Kidney (tissue), 14 donors: Measurements from ENCODE around the gene SUDS3. TPM values are rescaled to one million over a fixed set of nuclear protein-coding genes. Genes with fewer than 3 reads are reported as not detected.
A peak's percentile ranks its signal among the peaks of the same experiment; 100 is the strongest.

Source experiments
- DNase-seq, 5 donors: peaks; one replicate each; pipeline ENCODE4 v3.0.0-alpha.2; 2013 to 2020
- FAIRE-seq: peaks from 2 replicates; lab custom pipeline; 2012; peaks lifted over from hg19 to GRCh38; lab: Jason Lieb, UNC
- H3K27ac ChIP-seq, 2 donors: one replicate each; pipeline ENCODE4 v1.7.0; 2013; ENCODE audit warnings: low read depth in 2 of 2, low read length in 2 of 2, inconsistent platforms in 1 of 2
- H3K27me3 ChIP-seq: one replicate; pipeline ENCODE4 v1.7.1; 2013; ENCODE audit warnings: low read length, inconsistent platforms; ENCODE audit not compliant: control insufficient read depth, insufficient read depth
- H3K36me3 ChIP-seq, 3 donors: one replicate each; pipeline versions ENCODE4 v1.7.0 to v1.7.1; 2013; ENCODE audit warnings: low read length in 3 of 3, control low read depth in 1 of 3, inconsistent platforms in 1 of 3; ENCODE audit not compliant: insufficient read depth in 3 of 3, control insufficient read depth in 2 of 3
- H3K4me1 ChIP-seq, 3 donors: one replicate each; pipeline versions ENCODE4 v1.7.0 to v1.7.1; 2013; ENCODE audit warnings: low read length in 3 of 3, inconsistent platforms in 1 of 3, low read depth in 1 of 3; ENCODE audit not compliant: control insufficient read depth in 2 of 3, insufficient read depth in 2 of 3
- H3K4me3 ChIP-seq, 3 donors: one replicate each; pipeline versions ENCODE4 v1.7.0 to v1.8.1; 2013; ENCODE audit warnings: low read length in 3 of 3, control low read depth in 1 of 3, inconsistent platforms in 1 of 3
- H3K9ac ChIP-seq, 3 donors: one replicate each; pipeline versions ENCODE4 v1.7.0 to v1.7.1; 2013; ENCODE audit warnings: low read length in 3 of 3, control low read depth in 1 of 3, inconsistent platforms in 1 of 3
- H3K9me3 ChIP-seq, 3 donors: one replicate each; pipeline versions ENCODE4 v1.7.0 to v1.7.1; 2013; ENCODE audit warnings: low read length in 3 of 3, control low read depth in 1 of 3, inconsistent platforms in 1 of 3; ENCODE audit not compliant: control insufficient read depth in 2 of 3, insufficient read depth in 1 of 3
- CTCF ChIP-seq: IDR thresholded peaks from 3 replicates; pipeline ENCODE4 v1.5.1; 2012; ENCODE audit warnings: mild to moderate bottlenecking, moderate library complexity, borderline replicate concordance; ENCODE audit not compliant: insufficient read depth; ENCODE audit errors: extremely low read depth
- intact Hi-C: fragments of 100-400 bp; cut with DNase I; formaldehyde crosslinking; loops from one replicate; pipeline ENCODE4 v1.11.1; 2022
- polyA plus RNA-seq: library from polyadenylated mRNA; stranded (reverse); fragments of 350-450 nt; fragmentation: Illumina TruSeq; extraction: RNeasy Lipid Tissue Mini Kit (QIAGEN cat#74804); gene quantifications from one replicate; pipeline ENCODE4 v1.2.3, GENCODE V29; 2014; ENCODE audit warnings: low read depth, low replicate concordance; ENCODE audit not compliant: insufficient read depth
- total RNA-seq: library from RNA; stranded (reverse); fragmentation: NEBNext Ultra II Directional; extraction: Animal tissue kit (Norgen Biotek cat#: 25700); gene quantifications from one replicate; pipeline ENCODE4 v1.2.1, GENCODE V29; 2021
- donor health status: control.
- donor health status: control.
- donor health status: control.
- donor health status: control.
- donor health status: control.
- donor health status: DM: yes; HTN: yes; CAD: no.
- donor health status: Normal renal cell carcinoma (clear cell type).

SUDS3 gene
- total and polyA plus RNA-seq, 2 donors from 2014 or later = 14.9 to 29.0 TPM

- DNase-seq (peak in 2 of 5 donors; percentile 11 to 18), FAIRE-seq (no peak)
- peak overlapping the region; percentile 86 to 94 (median 93) for H3K4me3 ChIP-seq
- H3K9me3 ChIP-seq = no peaks in the 10 kb centered on the region
- H3K4me1 ChIP-seq = peaks cover 0 to 13% (median 8%) of the 10 kb centered on the region in 3 donors
- H3K9ac ChIP-seq = peak overlapping the region; percentile 65 to 93 (median 78)
- peak overlapping the region in 1 of 2 donors; percentile 5 for H3K27ac ChIP-seq
- H3K36me3 ChIP-seq = peaks cover 0 to 13% (median 4%) of the 10 kb centered on the region in 3 donors
- H3K27me3 ChIP-seq = no peaks in the 10 kb centered on the region
- intact Hi-C loops = no loop called here
- TF ChIP-seq CTCF = no peak
Observed at GRCh38 chr12:118377021-118377883, 897 bp downstream of the SUDS3 start.

- FAIRE-seq = no peak
Observed at GRCh38 chr12:118377884-118378470, 1.6 kb downstream of the SUDS3 start.

GRCh38 chr12:118391424-118391823 is 15.1 kb downstream of the SUDS3 start:
- intact Hi-C loops = no loop called here
- Histone ChIP-seq H3K9me3 (no peaks in the 10 kb centered on the region), H3K4me3 (no peak overlapping the region), H3K36me3 (peaks cover 9 to 54% (median 51%) of the 10 kb centered on the region in 3 donors), H3K27me3 (no peaks in the 10 kb centered on the region), H3K4me1 (no peaks in the 10 kb centered on the region), H3K9ac (no peak overlapping the region), H3K27ac (no peak overlapping the region)
- no peak for TF ChIP-seq CTCF
- DNase-seq (no peak), FAIRE-seq (no peak)

More at GRCh38 chr12:118377884-118378470, 1.6 kb downstream of the SUDS3 start:
- Histone ChIP-seq H3K27ac (no peak overlapping the region), H3K9ac (peak overlapping the region in 2 of 3 donors; percentile 78 to 93), H3K4me1 (peaks cover 0 to 13% (median 8%) of the 10 kb centered on the region in 3 donors), H3K4me3 (peak overlapping the region; percentile 86 to 94 (median 93)), H3K9me3 (no peaks in the 10 kb centered on the region), H3K27me3 (no peaks in the 10 kb centered on the region), H3K36me3 (peaks cover 0 to 15% (median 6%) of the 10 kb centered on the region in 3 donors)
- TF ChIP-seq CTCF = peak; percentile 87
- DNase-seq = peak in 4 of 5 donors; percentile 65 to 76 (median 70)
- intact Hi-C loops = no loop called here
